OCI-LY3 (cell line): ENCODE results near the gene RPL7A.
"Not testable (repeated sequence)": the region's sequence is repeated elsewhere in the genome, so short reads cannot be mapped to it uniquely, and the experiment has no call there.

Source experiments
- H2AFZ ChIP-seq: fragments of 200-600, 300-600 bp; shearing (Covaris generic); 2 replicates; pipeline ENCODE4 v1.6.0; 2014; ENCODE audit warnings: antibody characterized with exemption, low read depth, low read length
- H3K27ac ChIP-seq: fragments of 200-600, 300-600 bp; sonication (generic); 2 replicates; pipeline ENCODE4 v1.5.1; 2014; ENCODE audit warnings: mild to moderate bottlenecking, low read length, moderate library complexity, mixed read lengths
- H3K27me3 ChIP-seq: fragments of 200-600, 300-600 bp; sonication (generic); 2 replicates; pipeline ENCODE4 v1.6.1; 2014; ENCODE audit warnings: low read depth, low read length, mixed read lengths
- H3K36me3 ChIP-seq: fragments of 200-600, 300-600 bp; sonication (generic); replicated peaks from 2 replicates; pipeline ENCODE3; 2014; ENCODE audit warnings: low read depth, low read length, mixed read lengths
- H3K4me1 ChIP-seq: fragments of 300-600, 200-600 bp; sonication (generic); 2 replicates; pipeline ENCODE4 v1.6.1; 2014; ENCODE audit warnings: low read length, mixed read lengths
- H3K4me2 ChIP-seq: fragments of 200-600, 300-600 bp; sonication (generic); 2 replicates; pipeline ENCODE4 v1.6.1; 2014; ENCODE audit warnings: low read length, mixed read lengths
- H3K4me3 ChIP-seq: fragments of 300-600, 200-600 bp; sonication (generic); 2 replicates; pipeline ENCODE4 v1.5.1; 2014; ENCODE audit warnings: antibody characterized with exemption, mild to moderate bottlenecking, low read length, moderate library complexity
- H3K79me2 ChIP-seq: fragments of 300-600, 200-600 bp; shearing (Covaris generic); 2 replicates; pipeline ENCODE4 v1.6.1; 2014; ENCODE audit warnings: mild to moderate bottlenecking, low read length, mixed read lengths
- H3K9ac ChIP-seq: fragments of 300-600, 200-600 bp; shearing (Covaris generic); 2 replicates; pipeline ENCODE4 v1.6.0; 2014; ENCODE audit warnings: mild to moderate bottlenecking, low read length, moderate library complexity
- H3K9me3 ChIP-seq: fragments of 200-600, 300-600 bp; shearing (Covaris generic); 2 replicates; pipeline ENCODE4 v1.6.1; 2014; ENCODE audit warnings: low read length, mixed read lengths; ENCODE audit not compliant: insufficient read depth
- H4K20me1 ChIP-seq: fragments of 200-600, 300-600 bp; sonication (generic); 2 replicates; pipeline ENCODE4 v1.6.1; 2016; ENCODE audit warnings: low read length, mixed read lengths; ENCODE audit not compliant: insufficient read depth
- CTCF ChIP-seq: fragments of 200-600, 300-600 bp; sonication (generic); IDR thresholded peaks from 2 replicates; pipeline ENCODE4 v1.5.1; 2014; ENCODE audit warnings: antibody characterized with exemption, low read length, low read depth
- EZH2phosphoT487 ChIP-seq: fragments of 200-600 bp; shearing (Covaris generic); IDR thresholded peaks from 2 replicates; pipeline ENCODE4 v1.6.1; 2018; ENCODE audit warnings: antibody characterized with exemption, mixed run types, low read depth

Gene RPL7A

GRCh38 chr9:133390713-133391112 lies 42.7 kb downstream of the RPL7A start:
- Histone ChIP-seq H3K9ac (no peak overlapping the region), H3K4me1 (no peaks in the 10 kb centered on the region), H3K79me2 (no peaks in the 10 kb centered on the region), H3K4me2 (no peak overlapping the region), H2AFZ (no peak overlapping the region), H4K20me1 (no peaks in the 10 kb centered on the region), H3K27me3 (no peaks in the 10 kb centered on the region), H3K27ac (no peak overlapping the region), H3K4me3 (no peak overlapping the region), H3K36me3 (no peaks in the 10 kb centered on the region), H3K9me3 (no peaks in the 10 kb centered on the region)
- no peak for TF ChIP-seq EZH2phosphoT487
- TF ChIP-seq CTCF, result no peak

- H2AFZ ChIP-seq, H3K4me3 ChIP-seq, H3K27me3 ChIP-seq, H3K9me3 ChIP-seq, H4K20me1 ChIP-seq, H3K4me2 ChIP-seq, H3K4me1 ChIP-seq, H3K27ac ChIP-seq, H3K36me3 ChIP-seq, H3K9ac ChIP-seq, H3K79me2 ChIP-seq: not testable (repeated sequence)
Observed at GRCh38 chr9:133391449-133391848, 43.4 kb downstream of the RPL7A start.

GRCh38 chr9:133392308-133392707 lies 44.3 kb downstream of the RPL7A start:
- H3K4me1 ChIP-seq, H3K4me2 ChIP-seq, H3K36me3 ChIP-seq, H3K79me2 ChIP-seq, H4K20me1 ChIP-seq, H3K27me3 ChIP-seq, H2AFZ ChIP-seq, H3K9ac ChIP-seq, H3K4me3 ChIP-seq, H3K9me3 ChIP-seq, H3K27ac ChIP-seq: not testable (repeated sequence)

DNA sequence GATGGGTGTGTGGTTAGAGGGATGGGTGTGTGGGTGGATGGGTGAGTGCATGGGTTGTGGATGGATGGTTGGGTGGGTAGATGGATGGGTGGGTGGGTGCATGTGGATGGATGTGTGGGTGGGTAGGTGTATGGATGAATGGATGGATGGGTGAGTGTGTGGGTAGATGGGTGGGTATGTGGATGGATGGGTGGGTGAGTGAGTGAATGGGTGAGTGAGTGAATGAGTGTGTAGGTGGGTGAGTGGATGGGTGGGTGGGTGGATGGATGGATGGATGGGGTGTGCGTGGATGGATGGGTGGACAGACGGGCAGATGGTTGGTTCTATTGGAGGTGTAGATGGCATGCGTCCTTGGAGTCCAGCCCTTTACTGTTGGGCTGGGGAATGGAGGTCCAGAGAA lies 45.4 kb downstream of the RPL7A start:
- H3K9me3 ChIP-seq, result no peaks in the 10 kb centered on the region
- TF ChIP-seq EZH2phosphoT487 (no peak), CTCF (no peak)
- H4K20me1 ChIP-seq, result no peaks in the 10 kb centered on the region
- no peak overlapping the region for H3K4me3 ChIP-seq
- H3K4me2 ChIP-seq, result no peak overlapping the region
- H3K79me2 ChIP-seq, result no peaks in the 10 kb centered on the region
- H3K27me3 ChIP-seq, result no peaks in the 10 kb centered on the region
- no peak overlapping the region for H2AFZ ChIP-seq
- H3K9ac ChIP-seq, result no peak overlapping the region
- H3K36me3 ChIP-seq, result no peaks in the 10 kb centered on the region
- no peaks in the 10 kb centered on the region for H3K4me1 ChIP-seq
- no peak overlapping the region for H3K27ac ChIP-seq

DNA sequence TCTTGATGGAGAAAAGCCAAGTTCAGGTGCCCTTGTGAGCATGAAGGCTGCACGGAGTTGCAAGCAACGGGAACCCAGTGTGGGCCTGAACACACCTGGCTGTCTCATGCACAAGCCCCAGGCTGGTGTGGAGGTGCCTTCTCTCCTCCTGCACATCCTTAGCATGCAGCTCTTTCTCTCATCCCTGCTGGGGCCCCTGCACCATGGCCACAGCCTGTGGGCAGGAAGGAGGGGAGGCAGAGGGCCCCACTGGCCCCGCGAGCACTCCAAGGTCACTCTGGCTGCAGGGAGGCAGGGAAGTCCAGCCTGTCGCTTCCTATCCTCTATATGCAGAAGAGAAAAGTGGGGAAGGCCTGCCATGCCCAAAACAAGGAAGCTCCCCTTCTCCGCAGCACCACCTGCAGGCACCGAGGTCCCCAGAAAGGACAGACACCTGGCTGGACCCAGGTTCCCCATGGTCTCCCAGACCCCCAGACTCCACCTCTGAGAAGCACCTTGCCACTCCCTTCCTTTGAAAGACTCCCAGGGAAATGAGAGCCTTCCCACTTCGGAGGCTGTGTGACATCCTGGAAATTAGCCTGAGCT lies 46.8 kb downstream of the RPL7A start:
- H3K27ac ChIP-seq, result no peak overlapping the region
- H3K4me3 ChIP-seq, result no peak overlapping the region
- no peaks in the 10 kb centered on the region for H3K36me3 ChIP-seq
- no peaks in the 10 kb centered on the region for H3K27me3 ChIP-seq
- H3K9ac ChIP-seq, result no peak overlapping the region
- no peaks in the 10 kb centered on the region for H3K79me2 ChIP-seq
- no peaks in the 10 kb centered on the region for H3K4me1 ChIP-seq
- H3K9me3 ChIP-seq, result no peaks in the 10 kb centered on the region
- no peak overlapping the region for H2AFZ ChIP-seq
- no peaks in the 10 kb centered on the region for H4K20me1 ChIP-seq
- TF ChIP-seq CTCF, result no peak
- no peak for TF ChIP-seq EZH2phosphoT487
- H3K4me2 ChIP-seq, result no peak overlapping the region
